ENCODE measurements around the gene EFTUD2.

DNA sequence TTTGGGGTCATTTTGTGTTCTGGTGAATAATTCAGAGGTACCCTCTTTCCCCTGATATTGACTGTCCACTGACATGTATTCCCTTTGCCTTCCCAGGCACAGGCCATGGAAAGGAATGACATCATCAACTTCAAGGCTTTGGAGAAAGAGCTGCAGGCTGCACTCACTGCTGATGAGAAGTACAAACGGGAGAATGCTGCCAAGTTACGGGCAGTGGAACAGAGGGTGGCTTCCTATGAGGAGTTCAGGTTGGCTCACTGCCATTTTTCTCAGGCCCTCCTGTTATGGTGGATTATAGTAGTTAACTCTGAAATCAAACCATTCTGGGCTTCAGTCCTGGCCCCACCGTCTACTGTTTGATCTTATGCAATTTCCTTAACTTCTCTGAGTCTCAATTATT is 1.6 kb upstream of the EFTUD2 start:
- TF ChIP-seq ZFP3 (CRISPR knock-in tag; IDR thresholded peaks at IDR 0.05) (peak; percentile 41; the same call in 1 of the 2 replicates), POU6F1 (CRISPR knock-in tag; IDR thresholded peaks at IDR 0.05; ENCODE audit: borderline replicate concordance, low read depth) (no peak)
- TF ChIP-seq, protein P1, sequence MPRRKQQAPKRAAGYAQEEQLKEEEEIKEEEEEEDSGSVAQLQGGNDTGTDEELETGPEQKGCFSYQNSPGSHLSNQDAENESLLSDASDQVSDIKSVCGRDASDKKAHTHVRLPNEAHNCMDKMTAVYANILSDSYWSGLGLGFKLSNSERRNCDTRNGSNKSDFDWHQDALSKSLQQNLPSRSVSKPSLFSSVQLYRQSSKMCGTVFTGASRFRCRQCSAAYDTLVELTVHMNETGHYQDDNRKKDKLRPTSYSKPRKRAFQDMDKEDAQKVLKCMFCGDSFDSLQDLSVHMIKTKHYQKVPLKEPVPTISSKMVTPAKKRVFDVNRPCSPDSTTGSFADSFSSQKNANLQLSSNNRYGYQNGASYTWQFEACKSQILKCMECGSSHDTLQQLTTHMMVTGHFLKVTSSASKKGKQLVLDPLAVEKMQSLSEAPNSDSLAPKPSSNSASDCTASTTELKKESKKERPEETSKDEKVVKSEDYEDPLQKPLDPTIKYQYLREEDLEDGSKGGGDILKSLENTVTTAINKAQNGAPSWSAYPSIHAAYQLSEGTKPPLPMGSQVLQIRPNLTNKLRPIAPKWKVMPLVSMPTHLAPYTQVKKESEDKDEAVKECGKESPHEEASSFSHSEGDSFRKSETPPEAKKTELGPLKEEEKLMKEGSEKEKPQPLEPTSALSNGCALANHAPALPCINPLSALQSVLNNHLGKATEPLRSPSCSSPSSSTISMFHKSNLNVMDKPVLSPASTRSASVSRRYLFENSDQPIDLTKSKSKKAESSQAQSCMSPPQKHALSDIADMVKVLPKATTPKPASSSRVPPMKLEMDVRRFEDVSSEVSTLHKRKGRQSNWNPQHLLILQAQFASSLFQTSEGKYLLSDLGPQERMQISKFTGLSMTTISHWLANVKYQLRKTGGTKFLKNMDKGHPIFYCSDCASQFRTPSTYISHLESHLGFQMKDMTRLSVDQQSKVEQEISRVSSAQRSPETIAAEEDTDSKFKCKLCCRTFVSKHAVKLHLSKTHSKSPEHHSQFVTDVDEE (CRISPR knock-in tag; IDR thresholded peaks at IDR 0.05): no peak
- TF ChIP-seq, protein P2, sequence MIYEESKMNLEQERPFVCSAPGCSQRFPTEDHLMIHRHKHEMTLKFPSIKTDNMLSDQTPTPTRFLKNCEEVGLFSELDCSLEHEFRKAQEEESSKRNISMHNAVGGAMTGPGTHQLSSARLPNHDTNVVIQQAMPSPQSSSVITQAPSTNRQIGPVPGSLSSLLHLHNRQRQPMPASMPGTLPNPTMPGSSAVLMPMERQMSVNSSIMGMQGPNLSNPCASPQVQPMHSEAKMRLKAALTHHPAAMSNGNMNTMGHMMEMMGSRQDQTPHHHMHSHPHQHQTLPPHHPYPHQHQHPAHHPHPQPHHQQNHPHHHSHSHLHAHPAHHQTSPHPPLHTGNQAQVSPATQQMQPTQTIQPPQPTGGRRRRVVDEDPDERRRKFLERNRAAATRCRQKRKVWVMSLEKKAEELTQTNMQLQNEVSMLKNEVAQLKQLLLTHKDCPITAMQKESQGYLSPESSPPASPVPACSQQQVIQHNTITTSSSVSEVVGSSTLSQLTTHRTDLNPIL (CRISPR knock-in tag; IDR thresholded peaks at IDR 0.05; ENCODE audit: low read depth): no peak
- TF ChIP-seq, protein P3, sequence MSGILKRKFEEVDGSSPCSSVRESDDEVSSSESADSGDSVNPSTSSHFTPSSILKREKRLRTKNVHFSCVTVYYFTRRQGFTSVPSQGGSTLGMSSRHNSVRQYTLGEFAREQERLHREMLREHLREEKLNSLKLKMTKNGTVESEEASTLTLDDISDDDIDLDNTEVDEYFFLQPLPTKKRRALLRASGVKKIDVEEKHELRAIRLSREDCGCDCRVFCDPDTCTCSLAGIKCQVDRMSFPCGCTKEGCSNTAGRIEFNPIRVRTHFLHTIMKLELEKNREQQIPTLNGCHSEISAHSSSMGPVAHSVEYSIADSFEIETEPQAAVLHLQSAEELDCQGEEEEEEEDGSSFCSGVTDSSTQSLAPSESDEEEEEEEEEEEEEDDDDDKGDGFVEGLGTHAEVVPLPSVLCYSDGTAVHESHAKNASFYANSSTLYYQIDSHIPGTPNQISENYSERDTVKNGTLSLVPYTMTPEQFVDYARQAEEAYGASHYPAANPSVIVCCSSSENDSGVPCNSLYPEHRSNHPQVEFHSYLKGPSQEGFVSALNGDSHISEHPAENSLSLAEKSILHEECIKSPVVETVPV (CRISPR knock-in tag; IDR thresholded peaks at IDR 0.05): no peak

All from SK-N-SH treated with all-trans-retinoic acid at 6 μM for 48 hours (cell line).